ENCODE results near the gene KCNQ1.

KCNQ1 gene

GRCh38 chr11:2537896-2538724 is 93.3 kb downstream of the KCNQ1 start:
- TF ChIP-seq CTCF (IDR thresholded peaks at IDR 0.05): no peak

GRCh38 chr11:2538951-2539350 is 94.1 kb downstream of the KCNQ1 start:
- TF ChIP-seq CTCF (IDR thresholded peaks at IDR 0.05): no peak

DNA sequence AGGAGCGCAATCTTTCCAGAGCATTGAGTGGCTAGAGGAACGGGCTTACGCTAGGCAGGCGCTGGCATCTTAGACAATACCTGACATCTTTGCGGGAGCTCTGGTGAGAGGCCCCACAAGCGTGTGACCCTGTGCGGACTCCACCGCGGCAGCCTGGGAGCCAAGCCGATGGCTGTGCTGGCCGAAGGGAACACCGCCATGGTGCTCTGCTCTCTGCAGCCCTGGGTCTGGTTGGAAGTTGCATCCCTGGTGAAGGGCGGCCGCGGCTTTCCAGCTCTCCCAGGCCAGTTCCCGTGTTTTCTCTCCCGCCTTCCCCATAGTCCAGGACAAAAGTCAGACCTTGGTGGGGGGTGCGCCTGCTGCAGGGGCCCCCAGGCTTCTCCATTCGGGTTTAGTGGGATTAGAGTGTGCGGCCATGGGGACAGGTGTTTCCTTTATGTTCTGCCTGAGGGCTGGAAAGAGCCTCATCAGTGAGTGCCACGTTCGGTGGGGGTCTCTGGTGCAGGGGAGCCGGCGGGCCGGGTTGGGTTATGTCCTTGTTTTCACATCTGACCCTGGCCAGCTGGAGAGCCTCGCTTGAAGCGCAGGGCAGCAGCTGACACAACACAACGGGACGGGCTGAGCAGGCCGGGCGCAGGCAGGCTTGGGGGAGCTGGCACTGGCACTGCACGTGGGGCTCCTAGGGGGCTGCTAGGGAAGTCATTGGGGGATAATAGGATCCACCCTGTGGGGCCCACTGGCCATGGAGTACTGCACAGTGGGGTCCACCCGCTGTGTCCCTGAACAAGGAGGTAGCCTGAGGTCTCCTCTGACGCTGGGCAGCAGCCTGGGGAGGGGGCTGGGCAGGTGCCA is 94.8 kb downstream of the KCNQ1 start:
- no peak for TF ChIP-seq CTCF (IDR thresholded peaks at IDR 0.05)

- TF ChIP-seq CTCF (IDR thresholded peaks at IDR 0.05): no peak
Measured at GRCh38 chr11:2540223-2540991, 95.6 kb downstream of the KCNQ1 start.

DNA sequence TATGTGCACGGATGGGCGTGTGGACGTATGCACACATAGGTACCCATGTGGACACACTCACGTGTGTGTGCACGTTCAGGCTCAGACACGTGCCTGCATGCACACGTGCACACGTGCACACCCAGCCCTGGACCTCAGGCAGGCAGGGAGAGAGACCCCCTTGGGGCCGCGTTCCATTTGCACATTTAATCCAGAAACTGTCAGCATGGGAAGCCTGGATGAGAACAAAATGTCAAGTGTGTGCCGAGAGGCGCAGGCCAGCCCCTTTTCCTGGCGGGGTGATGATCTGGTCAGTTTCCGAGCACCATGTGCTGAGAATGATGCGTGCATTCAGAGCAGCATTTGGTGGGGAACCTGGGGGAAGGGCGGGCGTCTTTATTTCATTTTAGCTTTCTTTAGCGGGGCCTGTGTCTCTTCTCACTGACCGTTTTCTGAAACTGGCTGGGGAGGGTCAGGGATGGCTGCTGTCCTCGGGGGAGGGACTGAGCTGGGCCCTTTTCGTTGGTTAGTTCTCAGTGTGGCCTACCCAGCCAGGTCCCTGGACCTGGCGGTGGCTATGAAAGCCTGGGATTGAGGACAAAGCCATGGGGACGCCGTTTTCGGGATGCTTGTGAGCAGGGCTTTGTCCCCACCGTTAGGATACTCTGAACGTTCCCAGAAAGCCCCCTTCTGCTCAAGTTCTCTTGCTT is 96.3 kb downstream of the KCNQ1 start:
- TF ChIP-seq CTCF (IDR thresholded peaks at IDR 0.05): no peak

- TF ChIP-seq CTCF (IDR thresholded peaks at IDR 0.05): no peak
Measured at GRCh38 chr11:2541881-2542361, 97.1 kb downstream of the KCNQ1 start.

GRCh38 chr11:2542406-2542805 is 97.6 kb downstream of the KCNQ1 start:
- TF ChIP-seq CTCF (IDR thresholded peaks at IDR 0.05): no peak
